Stomach (tissue), 19 donors: Measurements from ENCODE around the gene ELN. TPM values are rescaled to one million over a fixed set of nuclear protein-coding genes. Genes with fewer than 3 reads are reported as not detected.
A peak's percentile ranks its signal among the peaks of the same experiment; 100 is the strongest.
"Not testable (repeated sequence)": the region's sequence is repeated elsewhere in the genome, so short reads cannot be mapped to it uniquely, and the experiment has no call there.

Source experiments
- DNase-seq, 2 donors: peaks; one replicate each; pipeline versions ENCODE4 v3.0.0 to v3.0.0-alpha.2; 2013 to 2019
- H3K27ac ChIP-seq, 5 donors: fragments of 200-600 bp in 4 of 5; sonication (generic) in 4 of 5; one replicate each; pipeline ENCODE4 v1.5.1; 2013 to 2019; ENCODE audit warnings: mild to moderate bottlenecking in 1 of 5, moderate library complexity in 1 of 5
- H3K27me3 ChIP-seq, 3 donors: fragments of 200-600 bp; sonication (generic); one replicate each; pipeline ENCODE4 v1.5.1; 2017 to 2019; ENCODE audit warnings: mixed run types in 1 of 3
- H3K36me3 ChIP-seq, 4 donors: fragments of 200-600 bp; sonication (generic); 1 replicate in 3 of 4; 2 replicates in 1 of 4; pipeline ENCODE4 v1.5.1; 2016 to 2019
- H3K4me1 ChIP-seq, 4 donors: fragments of 200-600 bp; sonication (generic); one replicate each; pipeline ENCODE4 v1.5.1; 2016 to 2019
- H3K4me3 ChIP-seq, 4 donors: fragments of 200-600 bp; sonication (generic) in 3 of 4; one replicate each; pipeline ENCODE4 v1.5.1; 2016 to 2019; ENCODE audit warnings: mild to moderate bottlenecking in 1 of 4
- H3K9me3 ChIP-seq, 4 donors: fragments of 200-600 bp; sonication (generic); one replicate each; pipeline ENCODE4 v1.5.1; 2016 to 2019
- EP300 ChIP-seq: sonication (generic); formaldehyde crosslinking; IDR thresholded peaks from one replicate; pipeline ENCODE4 v1.6.1; 2017; ENCODE audit warnings: antibody characterized with exemption
- POLR2A ChIP-seq, 4 donors: fragments of 450-650 bp; IDR thresholded peaks; one replicate each; pipeline ENCODE4 v1.6.1; 2016; ENCODE audit warnings: antibody characterized with exemption in 4 of 4, control low read depth in 2 of 4, mild to moderate bottlenecking in 1 of 4, moderate library complexity in 1 of 4
- POLR2AphosphoS5 ChIP-seq, 3 donors: sonication (generic); formaldehyde crosslinking; IDR thresholded peaks; one replicate each; pipeline ENCODE4 v1.6.1; 2016; ENCODE audit warnings: antibody characterized with exemption in 3 of 3
- WGBS, 5 donors: extraction: QIAGEN DNeasy Blood & Tissue Kit in 3 of 5; methylation state at CpG; one replicate each; pipeline versions ENCODE4 v1.1.5 to v1.1.7; 2013 to 2018; 5-methylcytosine and 5-hydroxymethylcytosine counted together
- intact Hi-C: fragments of 100-400 bp; cut with DNase I; formaldehyde crosslinking; loops from one replicate; pipeline ENCODE4 v1.15.1; 2023; ENCODE audit warnings: low total_unique reads
- long read RNA-seq, 10 donors: transcript quantifications; one replicate each; lab custom pipeline, GENCODE V29; 2026
- polyA plus RNA-seq, 3 donors: library from polyadenylated mRNA; stranded (reverse); fragments of 200-250 nt; gene quantifications; one replicate each; pipeline ENCODE4 v1.2.3, GENCODE V29; 2013
- total RNA-seq, 5 donors: library from RNA; depleted of rRNA; stranded (reverse); fragments of >200 nt; gene quantifications; one replicate each; pipeline versions ENCODE4 v1.1.0 to v1.2.3, GENCODE V29; 2014 to 2016
- TF ChIP-seq, protein P1 (sequence below), 7 experiments: fragments of 450-650 bp in 4 of 7; fragments of 200-600 bp in 3 of 7; sonication (generic) in 3 of 7; IDR thresholded peaks; one replicate each; pipeline ENCODE4 v1.5.1; 2016 to 2019; ENCODE audit warnings: antibody characterized with exemption in 7 of 7, control low read depth in 2 of 7, mild to moderate bottlenecking in 1 of 7
- donor health status: healthy with polysubstance abuse.
- donor health status: Bipolar disorder and iron deficiency.
- donor health status: healthy.

Gene ELN
- total RNA-seq (100 to 1,000 TPM in 3 of 5 donors, 10 to 100 TPM in 2; 30.3 to 274 (median 122) TPM), polyA plus RNA-seq (10 to 100 TPM; 19.4 to 57.6 (median 28.8) TPM)
- long read RNA-seq, donor 1, partial matches to known transcripts, result 5 of 10 reads
- long read RNA-seq, donor 1, other reads (novel, unspliced or antisense), result 0 of 10 reads
- long read RNA-seq, donor 2, partial matches to known transcripts, result 74 of 80 reads
- long read RNA-seq, donor 2, other reads (novel, unspliced or antisense), result 0 of 80 reads
- long read RNA-seq, donor 3, partial matches to known transcripts, result 33 of 37 reads
- long read RNA-seq, donor 3, other reads (novel, unspliced or antisense), result 0 of 37 reads
- long read RNA-seq, donor 4, result 0 reads
- long read RNA-seq, donor 5, transcript ELN-221 (32 exons, 2,583 nt), result major isoform, 5 of 116 reads
- long read RNA-seq, donor 5, partial matches to known transcripts, result 105 of 116 reads
- long read RNA-seq, donor 5, other reads (novel, unspliced or antisense), result 0 of 116 reads
- long read RNA-seq, donor 6, partial matches to known transcripts, result 217 of 237 reads
- long read RNA-seq, donor 6, other reads (novel, unspliced or antisense), result 5 of 237 reads
- long read RNA-seq, donor 7, partial matches to known transcripts, result 87 of 93 reads
- long read RNA-seq, donor 7, other reads (novel, unspliced or antisense), result 0 of 93 reads
- long read RNA-seq, donor 8, partial matches to known transcripts, result 54 of 56 reads
- long read RNA-seq, donor 8, other reads (novel, unspliced or antisense), result 0 of 56 reads
- long read RNA-seq, donor 9, partial matches to known transcripts, result 0 of 4 reads
- long read RNA-seq, donor 9, other reads (novel, unspliced or antisense), result 0 of 4 reads
- long read RNA-seq, donor 10, partial matches to known transcripts, result 0 of 2 reads
- long read RNA-seq, donor 10, other reads (novel, unspliced or antisense), result 0 of 2 reads

- peak; percentile 45 to 64 (median 50) for TF ChIP-seq POLR2AphosphoS5 (IDR thresholded peaks at IDR 0.05)
- no peak for TF ChIP-seq EP300
- Histone ChIP-seq H3K27ac (peak within 1 kb of the TSS; percentile 58 to 85 (median 79)), H3K4me3 (peak within 1 kb of the TSS; percentile 42 to 66 (median 58)), H3K4me1 (peaks cover 33 to 92% (median 80%) of the 10 kb centered on the region in 4 donors), H3K27me3 (peaks cover 0 to 76% (median 17%) of the 10 kb centered on the region in 3 donors), H3K9me3 (no peaks in the 10 kb centered on the region), H3K36me3 (no peaks in the 10 kb centered on the region)
- DNase-seq, result peak; percentile 61 to 95
- 4 to 23% (median 11%) methylated on average over 16 to 39 of the region's 39 CpGs for WGBS, 5 donors
- intact Hi-C loops, result loop anchor here (10.0 kb wide), 1 partner anchor 163 kb away; the partner anchor contains the start of gene TMEM270
Measured at GRCh38 chr7:74027683-74028320, at the start of gene ELN. ELN (plus strand) TSS chr7:74028173; CDS start chr7:74028188, 15 bp downstream.

DNA sequence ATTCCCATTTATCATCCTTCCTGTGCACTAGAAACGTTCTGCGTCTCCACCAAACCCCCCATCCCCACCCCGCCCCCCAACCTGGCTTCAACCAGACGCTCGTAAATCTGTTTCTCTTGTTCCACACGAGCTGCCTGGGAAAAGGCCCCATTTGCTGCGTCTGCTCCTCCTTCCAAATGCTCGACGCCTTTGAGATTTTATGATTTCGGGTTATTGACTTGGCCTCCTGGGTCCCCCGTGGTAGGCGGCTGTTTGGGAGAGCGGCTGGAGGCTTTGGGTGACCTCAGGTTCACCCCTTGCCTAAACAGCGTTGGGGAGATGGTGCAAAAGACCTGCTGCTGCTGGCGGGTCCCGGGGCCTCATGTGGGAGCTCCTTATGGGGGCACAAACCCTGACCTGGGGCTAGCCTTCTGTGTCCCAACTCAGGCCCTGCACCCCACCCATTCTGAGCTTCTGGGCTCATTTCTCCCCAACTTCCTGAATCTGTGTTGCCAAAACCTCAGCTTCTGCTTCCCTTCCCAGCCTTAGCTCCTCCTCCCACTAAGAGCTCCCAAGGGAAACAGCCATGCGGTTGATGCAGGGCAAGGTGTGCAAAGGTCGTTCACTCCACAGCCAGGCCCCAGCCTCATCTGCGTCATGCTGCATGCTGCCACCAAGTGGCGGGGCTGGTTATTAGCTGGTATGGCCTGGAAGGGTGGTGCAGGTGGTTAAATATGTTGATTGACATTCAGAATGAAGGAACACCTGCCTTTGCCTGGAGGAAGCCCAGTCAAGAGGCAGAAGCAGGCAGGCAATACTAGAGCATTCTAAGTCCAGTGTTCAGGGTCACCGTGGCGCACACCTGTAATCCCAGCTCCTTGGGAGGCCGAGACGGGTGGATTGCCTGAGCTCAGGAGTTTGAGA lies 49.1 kb upstream of the ELN start:
- H3K4me1 ChIP-seq, result peaks cover 12 to 61% (median 41%) of the 10 kb centered on the region in 4 donors

DNA sequence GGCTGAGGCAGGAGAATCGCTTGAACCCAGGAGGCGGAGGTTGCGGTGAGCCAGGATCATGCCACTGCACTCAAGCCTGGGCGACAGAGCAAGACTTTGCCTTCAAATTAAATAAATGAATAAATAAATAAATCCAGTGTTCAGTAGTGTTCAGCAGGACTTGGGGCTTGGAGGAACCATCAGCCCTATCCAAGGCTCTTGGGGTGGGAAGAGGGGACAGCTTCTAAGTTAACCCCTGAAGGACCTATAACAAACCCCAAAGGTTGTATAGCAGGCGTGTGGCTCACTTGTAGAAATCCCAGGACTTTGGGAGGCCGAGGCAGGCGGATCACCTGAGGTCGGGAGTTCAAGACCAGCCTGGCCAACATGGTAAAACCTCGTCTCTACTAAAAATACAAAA lies 48.3 kb upstream of the ELN start:
- DNase-seq, H3K27me3 ChIP-seq, intact Hi-C loops, H3K36me3 ChIP-seq, H3K9me3 ChIP-seq, H3K4me3 ChIP-seq, H3K27ac ChIP-seq: not testable (repeated sequence)
- 93 to 97% (median 96%) methylated on average over 9 of the region's 9 CpGs for WGBS, 5 donors
- H3K4me1 ChIP-seq, result peaks cover 13 to 61% (median 42%) of the 10 kb centered on the region in 4 donors

More for the DNA sequence above, 49.1 kb upstream of the ELN start:
- no peaks in the 10 kb centered on the region for H3K27me3 ChIP-seq
- peak overlapping the region in 2 of 5 donors; percentile 18 to 35 for H3K27ac ChIP-seq
- WGBS, 5 donors, result 57 to 70% (median 65%) methylated on average over 24 of the region's 24 CpGs
- H3K4me3 ChIP-seq, result no peak overlapping the region
- no peak for TF ChIP-seq EP300
- no peak for TF ChIP-seq POLR2A (IDR thresholded peaks at IDR 0.05)
- TF ChIP-seq POLR2AphosphoS5 (IDR thresholded peaks at IDR 0.05), result peak in 1 of 3 donors; percentile 53
- TF ChIP-seq, protein P1, sequence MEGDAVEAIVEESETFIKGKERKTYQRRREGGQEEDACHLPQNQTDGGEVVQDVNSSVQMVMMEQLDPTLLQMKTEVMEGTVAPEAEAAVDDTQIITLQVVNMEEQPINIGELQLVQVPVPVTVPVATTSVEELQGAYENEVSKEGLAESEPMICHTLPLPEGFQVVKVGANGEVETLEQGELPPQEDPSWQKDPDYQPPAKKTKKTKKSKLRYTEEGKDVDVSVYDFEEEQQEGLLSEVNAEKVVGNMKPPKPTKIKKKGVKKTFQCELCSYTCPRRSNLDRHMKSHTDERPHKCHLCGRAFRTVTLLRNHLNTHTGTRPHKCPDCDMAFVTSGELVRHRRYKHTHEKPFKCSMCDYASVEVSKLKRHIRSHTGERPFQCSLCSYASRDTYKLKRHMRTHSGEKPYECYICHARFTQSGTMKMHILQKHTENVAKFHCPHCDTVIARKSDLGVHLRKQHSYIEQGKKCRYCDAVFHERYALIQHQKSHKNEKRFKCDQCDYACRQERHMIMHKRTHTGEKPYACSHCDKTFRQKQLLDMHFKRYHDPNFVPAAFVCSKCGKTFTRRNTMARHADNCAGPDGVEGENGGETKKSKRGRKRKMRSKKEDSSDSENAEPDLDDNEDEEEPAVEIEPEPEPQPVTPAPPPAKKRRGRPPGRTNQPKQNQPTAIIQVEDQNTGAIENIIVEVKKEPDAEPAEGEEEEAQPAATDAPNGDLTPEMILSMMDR (IDR thresholded peaks at IDR 0.05), result peak in 4 of 7 experiments; percentile 17 to 44 (median 34)
- intact Hi-C loops, result no loop called here
- DNase-seq, result peak; percentile 77 to 91
- no peaks in the 10 kb centered on the region for H3K36me3 ChIP-seq
- no peaks in the 10 kb centered on the region for H3K9me3 ChIP-seq

GRCh38 chr7:73980206-73980605 lies 47.8 kb upstream of the ELN start:
- no peak overlapping the region for H3K27ac ChIP-seq
- intact Hi-C loops, result no loop called here
- no peaks in the 10 kb centered on the region for H3K9me3 ChIP-seq
- peaks cover 13 to 59% (median 38%) of the 10 kb centered on the region in 4 donors for H3K4me1 ChIP-seq
- H3K4me3 ChIP-seq, result no peak overlapping the region
- DNase-seq, result no peak
- no peaks in the 10 kb centered on the region for H3K36me3 ChIP-seq
- TF ChIP-seq POLR2A (IDR thresholded peaks at IDR 0.05), result no peak
- no peak for TF ChIP-seq POLR2AphosphoS5 (IDR thresholded peaks at IDR 0.05)
- TF ChIP-seq EP300, result no peak
- TF ChIP-seq, protein P1 (IDR thresholded peaks at IDR 0.05), result no peak
- H3K27me3 ChIP-seq, result no peaks in the 10 kb centered on the region
- 84 to 91% (median 84%) methylated on average over 6 of the region's 6 CpGs for WGBS, 5 donors
